ENCODE results near the gene LCN1. TPM values are rescaled to one million over a fixed set of nuclear protein-coding genes. Genes with fewer than 3 reads are reported as not detected.

LCN1 gene
- total RNA-seq, 1 experiment from 2014 or later, result not detected

DNA sequence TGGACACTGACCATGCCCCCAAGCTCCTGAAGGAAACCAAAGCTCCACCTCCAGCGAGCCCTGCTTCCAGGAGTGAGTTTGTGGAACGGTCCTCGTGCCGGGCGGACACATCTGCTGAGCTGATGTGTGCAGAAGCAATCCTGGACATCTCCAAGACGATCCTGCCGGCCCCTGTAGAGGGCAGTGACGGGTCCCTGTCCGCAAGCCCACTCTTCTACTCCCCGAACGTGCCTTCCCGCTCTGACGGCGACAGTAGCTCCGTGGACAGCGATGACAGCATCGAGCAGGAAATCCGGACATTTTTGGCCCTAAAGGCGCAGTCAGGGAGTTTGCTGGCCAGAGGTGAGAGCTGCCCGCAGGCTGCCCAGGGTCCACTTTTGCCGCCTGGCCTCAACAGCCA is 35.4 kb upstream of the LCN1 start:
- Histone ChIP-seq H3K27me3 (ENCODE audit: low read length) (no peaks in the 10 kb centered on the region), H3K9ac (ENCODE audit: low read length) (no peak overlapping the region), H3K79me2 (ENCODE audit: low read length) (peaks cover 19% of the 10 kb centered on the region), H3K4me2 (ENCODE audit: low read length) (no peak overlapping the region), H3K4me3 (ENCODE audit: low read length) (no peak overlapping the region), H2AFZ (ENCODE audit: low read length) (no peak overlapping the region), H3K27ac (ENCODE audit: low read length) (no peak overlapping the region), H3K9me3 (ENCODE audit: low read length) (no peaks in the 10 kb centered on the region), H4K20me1 (ENCODE audit: low read length) (no peaks in the 10 kb centered on the region), H3K4me1 (ENCODE audit: insufficient read depth, low read length) (no peaks in the 10 kb centered on the region), H3F3A (ENCODE audit: low read length, unreplicated experiment) (no peaks in the 10 kb centered on the region), H3K36me3 (ENCODE audit: low read depth, low read length) (no peaks in the 10 kb centered on the region), H3K9me2 (replicated peaks; ENCODE audit: low read length) (no peaks in the 10 kb centered on the region)
- ChIA-PET CTCF (no interaction called here), POLR2A (ENCODE audit: unreplicated experiment) (no interaction called here)
- TF ChIP-seq, protein P1, sequence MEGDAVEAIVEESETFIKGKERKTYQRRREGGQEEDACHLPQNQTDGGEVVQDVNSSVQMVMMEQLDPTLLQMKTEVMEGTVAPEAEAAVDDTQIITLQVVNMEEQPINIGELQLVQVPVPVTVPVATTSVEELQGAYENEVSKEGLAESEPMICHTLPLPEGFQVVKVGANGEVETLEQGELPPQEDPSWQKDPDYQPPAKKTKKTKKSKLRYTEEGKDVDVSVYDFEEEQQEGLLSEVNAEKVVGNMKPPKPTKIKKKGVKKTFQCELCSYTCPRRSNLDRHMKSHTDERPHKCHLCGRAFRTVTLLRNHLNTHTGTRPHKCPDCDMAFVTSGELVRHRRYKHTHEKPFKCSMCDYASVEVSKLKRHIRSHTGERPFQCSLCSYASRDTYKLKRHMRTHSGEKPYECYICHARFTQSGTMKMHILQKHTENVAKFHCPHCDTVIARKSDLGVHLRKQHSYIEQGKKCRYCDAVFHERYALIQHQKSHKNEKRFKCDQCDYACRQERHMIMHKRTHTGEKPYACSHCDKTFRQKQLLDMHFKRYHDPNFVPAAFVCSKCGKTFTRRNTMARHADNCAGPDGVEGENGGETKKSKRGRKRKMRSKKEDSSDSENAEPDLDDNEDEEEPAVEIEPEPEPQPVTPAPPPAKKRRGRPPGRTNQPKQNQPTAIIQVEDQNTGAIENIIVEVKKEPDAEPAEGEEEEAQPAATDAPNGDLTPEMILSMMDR (conservative IDR thresholded peaks at IDR 0.05; ENCODE audit: low read depth, low read length), result no peak
- TF ChIP-seq EZH2 (IDR thresholded peaks at IDR 0.05; ENCODE audit: low read length, unreplicated experiment) (no peak), EZH2phosphoT487 (IDR thresholded peaks at IDR 0.05; ENCODE audit: borderline replicate concordance, low read length) (no peak)
- no TSS peak for BruUV-seq (replicated peaks)
- intact Hi-C loops (cut with micrococcal nuclease), result no loop called here
- no peak for DNase-seq
- no peak for ATAC-seq

DNA sequence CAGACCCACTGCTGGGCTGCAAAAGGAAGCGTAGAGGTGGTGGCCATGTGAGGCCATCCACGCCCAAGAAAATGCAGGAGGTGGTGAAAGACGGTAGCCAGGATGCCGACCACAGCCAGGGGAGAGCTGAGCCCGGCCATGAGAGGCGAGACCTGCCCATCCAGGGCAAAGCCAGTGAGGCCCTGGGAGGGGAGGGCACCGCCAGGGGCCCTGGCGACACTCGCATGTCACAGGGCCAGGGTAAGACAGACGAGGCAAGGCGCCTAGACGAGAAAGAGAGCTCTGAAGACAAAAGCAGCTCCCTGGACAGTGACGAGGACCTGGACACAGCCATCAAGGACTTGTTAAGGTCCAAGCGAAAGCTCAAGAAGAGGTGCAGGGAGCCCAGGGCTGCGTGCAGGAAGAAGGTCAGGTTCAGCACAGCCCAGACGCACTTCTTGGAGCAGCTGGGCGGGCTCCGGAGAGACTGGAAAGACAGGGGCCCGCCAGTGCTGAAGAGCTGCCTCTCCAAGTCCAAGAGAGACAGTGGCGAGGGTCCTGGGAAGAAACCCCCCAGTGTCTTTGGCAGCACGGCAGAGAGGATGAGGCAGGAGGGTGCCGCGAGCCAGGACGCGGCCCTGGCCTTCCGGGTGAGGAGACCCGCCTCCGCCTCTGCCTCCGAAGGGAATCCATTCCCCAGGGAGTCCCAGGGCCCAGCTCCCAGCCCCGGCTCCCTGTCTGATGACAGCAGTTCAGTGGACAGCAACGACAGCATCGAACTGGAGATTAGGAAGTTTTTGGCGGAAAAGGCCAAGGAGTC is 34.8 kb upstream of the LCN1 start:
- no TSS peak for BruUV-seq (replicated peaks)

More for the DNA sequence above, 34.8 kb upstream of the LCN1 start:
- ATAC-seq, result no peak
- Histone ChIP-seq H3K27ac (ENCODE audit: low read length) (no peak overlapping the region), H3K9ac (ENCODE audit: low read length) (no peak overlapping the region), H2AFZ (ENCODE audit: low read length) (no peak overlapping the region), H3K27me3 (ENCODE audit: low read length) (no peaks in the 10 kb centered on the region), H3K4me3 (ENCODE audit: low read length) (no peak overlapping the region), H3K4me1 (ENCODE audit: insufficient read depth, low read length) (no peaks in the 10 kb centered on the region), H3K36me3 (ENCODE audit: low read depth, low read length) (no peaks in the 10 kb centered on the region), H3K4me2 (ENCODE audit: low read length) (no peak overlapping the region), H3K79me2 (ENCODE audit: low read length) (peaks cover 13% of the 10 kb centered on the region), H3K9me2 (replicated peaks; ENCODE audit: low read length) (no peaks in the 10 kb centered on the region), H3K9me3 (ENCODE audit: low read length) (no peaks in the 10 kb centered on the region), H3F3A (ENCODE audit: low read length, unreplicated experiment) (no peaks in the 10 kb centered on the region), H4K20me1 (ENCODE audit: low read length) (no peaks in the 10 kb centered on the region)
- DNase-seq, result no peak
- intact Hi-C loops (cut with micrococcal nuclease), result no loop called here
- CTCF ChIA-PET, result no interaction called here
- TF ChIP-seq, protein P1 (conservative IDR thresholded peaks at IDR 0.05; ENCODE audit: low read depth, low read length), result no peak
- TF ChIP-seq EZH2 (IDR thresholded peaks at IDR 0.05; ENCODE audit: low read length, unreplicated experiment) (no peak), EZH2phosphoT487 (IDR thresholded peaks at IDR 0.05; ENCODE audit: borderline replicate concordance, low read length) (no peak)
- POLR2A ChIA-PET (ENCODE audit: unreplicated experiment), result no interaction called here

Data from PC-3 (cell line).